HFF-Myc (cell line): ENCODE data around the gene ANHX.
"Not testable (repeated sequence)": the region's sequence is repeated elsewhere in the genome, so short reads cannot be mapped to it uniquely, and the experiment has no call there.

Experiments
- DNase-seq: peaks from one replicate; pipeline ENCODE4 v3.0.0-alpha.2; 2011; ENCODE audit warnings: low read depth; ENCODE audit errors: extremely low read depth
- H3K4me3 ChIP-seq: replicated peaks from 2 replicates; pipeline ENCODE4 v1.5.1; 2011; ENCODE audit warnings: low read depth, mild to moderate bottlenecking, control low read depth, low read length
- CTCF ChIP-seq: IDR thresholded peaks from 2 replicates; pipeline ENCODE4 v1.5.1; 2012; ENCODE audit warnings: mild to moderate bottlenecking, low read depth, low read length, control low read depth; ENCODE audit errors: missing control alignments

ANHX gene

DNA sequence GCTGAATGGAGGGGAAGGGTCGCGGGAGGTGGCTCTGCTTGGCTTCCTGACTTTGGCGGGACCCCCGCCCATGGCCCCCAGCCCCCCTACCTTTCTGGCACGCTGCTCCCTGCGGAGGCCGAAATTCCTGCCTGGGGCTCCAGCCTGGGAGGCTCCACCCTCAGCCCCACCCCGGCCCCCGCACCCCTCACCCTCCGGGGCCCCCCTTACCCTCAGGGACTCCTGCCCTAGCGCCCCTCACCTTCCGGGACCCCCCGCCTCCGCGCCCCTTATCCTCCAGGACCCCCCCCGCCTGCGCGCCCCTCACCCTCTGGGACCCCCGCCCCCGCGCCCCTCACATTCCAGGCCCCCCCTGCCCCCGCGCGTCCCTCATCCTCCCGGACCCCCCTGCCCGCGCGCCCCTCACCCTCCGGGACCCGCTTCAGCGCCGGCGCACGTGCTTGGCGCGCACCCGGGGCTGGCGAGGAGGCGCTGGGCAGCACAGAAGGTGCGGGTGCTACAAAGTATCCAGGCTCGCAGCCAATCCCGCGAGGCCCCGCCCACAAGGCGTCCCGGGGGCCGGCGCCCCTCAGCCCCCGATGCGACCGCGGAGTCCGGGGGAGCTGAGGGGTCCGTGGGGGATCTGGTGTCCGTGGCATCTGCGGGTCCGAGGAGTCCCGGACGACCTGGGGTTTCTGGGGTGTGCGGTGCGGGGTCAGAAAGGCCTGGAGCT is at the start of gene ANHX:
ANHX (minus strand) TSS at position 477 of the 712 bp plus-strand sequence. CDS start 1,521 bp downstream, outside the sequence.
- H3K4me3 ChIP-seq, result no peak within 1 kb of the TSS
- DNase-seq, result no peak
- no peak for TF ChIP-seq CTCF

DNA sequence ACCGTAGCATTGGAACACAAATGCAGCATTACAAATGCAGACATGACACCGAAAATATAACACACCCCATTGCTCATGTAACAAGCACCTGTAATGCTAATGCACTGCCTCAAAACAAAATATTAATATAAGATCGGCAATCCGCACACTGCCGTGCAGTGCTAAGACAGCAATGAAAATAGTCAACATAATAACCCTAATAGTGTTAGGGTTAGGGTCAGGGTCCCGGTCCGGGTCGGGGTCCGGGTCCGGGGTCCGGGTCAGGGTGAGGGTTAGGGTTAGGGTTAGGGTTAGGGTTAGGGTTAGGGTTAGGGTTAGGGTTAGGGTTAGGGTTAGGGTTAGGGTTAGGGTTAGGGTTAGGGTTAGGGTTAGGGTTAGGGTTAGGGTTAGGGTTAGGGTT is 29.0 kb upstream of the ANHX start:
- H3K4me3 ChIP-seq, DNase-seq: not testable (repeated sequence)

GRCh38 chr12:133264173-133264572 is 28.5 kb upstream of the ANHX start:
- no peak overlapping the region for H3K4me3 ChIP-seq
- TF ChIP-seq CTCF, result no peak
- DNase-seq, result no peak

DNA sequence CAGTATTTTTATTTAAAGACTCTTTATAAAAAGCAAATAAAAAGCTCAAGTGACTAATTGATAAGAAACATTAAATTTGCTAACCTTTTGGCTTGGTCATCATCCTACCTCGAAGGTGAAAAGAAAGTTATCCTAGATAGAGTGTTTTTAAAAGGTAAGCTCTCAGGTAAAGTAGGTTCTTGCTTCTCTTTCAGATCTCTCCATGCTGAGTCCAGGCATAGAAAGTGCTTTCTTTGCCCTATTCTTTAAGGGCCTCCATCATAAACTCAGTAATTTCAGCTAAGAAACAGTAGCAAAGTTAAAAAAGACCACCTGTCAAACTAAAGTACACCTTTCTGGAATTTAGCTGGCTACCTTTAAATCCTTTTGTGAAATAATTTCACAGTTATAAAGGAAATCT is 20.6 kb upstream of the ANHX start:
- no peak overlapping the region for H3K4me3 ChIP-seq
- no peak for TF ChIP-seq CTCF
- DNase-seq, result no peak

DNA sequence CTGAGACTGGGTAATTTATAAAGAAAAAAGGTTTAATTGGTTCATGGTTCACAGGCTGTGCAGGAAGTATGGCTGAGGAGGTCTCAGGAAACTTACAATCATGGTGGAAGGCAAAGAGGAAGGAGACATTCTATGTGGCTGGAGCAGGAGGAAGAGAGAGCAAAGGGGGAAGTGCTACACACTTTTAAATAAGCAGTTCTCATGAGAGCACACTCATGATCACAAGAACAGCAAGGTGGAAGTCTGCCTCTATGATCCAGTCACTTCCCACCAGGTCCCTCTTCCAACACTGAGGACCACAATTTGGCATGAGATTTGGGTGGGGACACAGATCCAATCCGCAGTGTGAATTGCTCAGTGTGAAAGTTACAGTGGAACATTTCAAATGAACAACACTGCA is 20.2 kb upstream of the ANHX start:
- H3K4me3 ChIP-seq, DNase-seq: not testable (repeated sequence)

DNA sequence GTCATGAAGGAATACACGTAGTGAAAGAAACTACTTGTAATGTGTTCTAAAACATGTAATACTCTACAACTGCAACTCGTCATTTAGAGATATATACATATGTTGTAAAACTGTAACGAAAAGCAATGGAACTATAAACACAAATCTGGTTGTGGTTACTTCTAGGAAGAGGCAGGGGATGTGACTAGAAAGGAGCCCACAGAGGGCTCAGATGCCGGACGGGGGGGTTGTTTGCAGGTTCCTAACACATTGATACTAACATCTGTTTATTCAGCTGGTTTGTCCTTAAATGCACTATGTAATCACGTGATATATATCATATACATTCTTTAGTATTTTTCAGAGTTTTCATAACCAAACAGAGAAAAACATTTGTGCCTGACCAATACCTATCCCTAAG is 16.1 kb upstream of the ANHX start:
- H3K4me3 ChIP-seq, result no peak overlapping the region
- no peak for DNase-seq
- no peak for TF ChIP-seq CTCF

GRCh38 chr12:133236556-133236955 is 879 bp upstream of the ANHX start:
- no peak for DNase-seq
- TF ChIP-seq CTCF, result no peak

GRCh38 chr12:133236144-133236543 is 467 bp upstream of the ANHX start:
- DNase-seq, result no peak
- H3K4me3 ChIP-seq, result no peak overlapping the region
- no peak for TF ChIP-seq CTCF

More at GRCh38 chr12:133236556-133236955, 879 bp upstream of the ANHX start:
- no peak overlapping the region for H3K4me3 ChIP-seq
